ENCODE measurements around the gene UBE2D2.
"Not testable (repeated sequence)": the region's sequence is repeated elsewhere in the genome, so short reads cannot be mapped to it uniquely, and the experiment has no call there.

DNA sequence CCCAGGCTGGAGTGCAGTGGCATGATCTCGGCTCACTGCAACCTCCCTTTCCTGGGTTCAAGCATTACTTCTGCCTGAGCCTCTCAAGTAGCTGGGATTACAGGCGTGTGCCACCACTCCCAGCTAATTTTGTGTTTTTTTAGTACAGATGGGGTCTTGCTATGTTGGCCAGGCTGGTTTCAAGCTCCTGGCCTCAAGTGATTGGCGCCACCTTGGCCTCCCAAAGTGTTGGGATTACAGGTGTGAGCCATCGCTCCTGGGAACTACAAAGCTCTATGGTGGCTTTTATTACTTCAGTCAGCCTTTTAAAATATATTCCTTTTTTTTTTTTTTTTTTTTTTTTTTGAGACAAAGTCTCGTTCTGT is 37.4 kb downstream of the UBE2D2 start:
- TF ChIP-seq, protein P1, sequence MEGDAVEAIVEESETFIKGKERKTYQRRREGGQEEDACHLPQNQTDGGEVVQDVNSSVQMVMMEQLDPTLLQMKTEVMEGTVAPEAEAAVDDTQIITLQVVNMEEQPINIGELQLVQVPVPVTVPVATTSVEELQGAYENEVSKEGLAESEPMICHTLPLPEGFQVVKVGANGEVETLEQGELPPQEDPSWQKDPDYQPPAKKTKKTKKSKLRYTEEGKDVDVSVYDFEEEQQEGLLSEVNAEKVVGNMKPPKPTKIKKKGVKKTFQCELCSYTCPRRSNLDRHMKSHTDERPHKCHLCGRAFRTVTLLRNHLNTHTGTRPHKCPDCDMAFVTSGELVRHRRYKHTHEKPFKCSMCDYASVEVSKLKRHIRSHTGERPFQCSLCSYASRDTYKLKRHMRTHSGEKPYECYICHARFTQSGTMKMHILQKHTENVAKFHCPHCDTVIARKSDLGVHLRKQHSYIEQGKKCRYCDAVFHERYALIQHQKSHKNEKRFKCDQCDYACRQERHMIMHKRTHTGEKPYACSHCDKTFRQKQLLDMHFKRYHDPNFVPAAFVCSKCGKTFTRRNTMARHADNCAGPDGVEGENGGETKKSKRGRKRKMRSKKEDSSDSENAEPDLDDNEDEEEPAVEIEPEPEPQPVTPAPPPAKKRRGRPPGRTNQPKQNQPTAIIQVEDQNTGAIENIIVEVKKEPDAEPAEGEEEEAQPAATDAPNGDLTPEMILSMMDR (conservative IDR thresholded peaks at IDR 0.05; ENCODE audit: low read length): not testable (repeated sequence)
- not testable (repeated sequence) for TF ChIP-seq EZH2phosphoT487 (IDR thresholded peaks at IDR 0.05; ENCODE audit: borderline replicate concordance, low read depth, low read length)
